Loucy (cell line): ENCODE measurements around the gene CFAP251.

Experiments
- EZH2phosphoT487 ChIP-seq: fragments of 200-600 bp; IDR thresholded peaks from 2 replicates; pipeline ENCODE4 v1.6.1; 2018; ENCODE audit warnings: antibody characterized with exemption, mild to moderate bottlenecking, moderate library complexity, borderline replicate concordance
- TF ChIP-seq, protein P1 (sequence below): fragments of 200-600 bp; sonication (generic); conservative IDR thresholded peaks from 2 replicates; pipeline ENCODE4 v1.5.1; 2014; ENCODE audit warnings: mild to moderate bottlenecking, antibody characterized with exemption, low read length

GRCh38 chr12:121925358-121925695, 6.9 kb downstream of the CFAP251 start:
- TF ChIP-seq, protein P1, sequence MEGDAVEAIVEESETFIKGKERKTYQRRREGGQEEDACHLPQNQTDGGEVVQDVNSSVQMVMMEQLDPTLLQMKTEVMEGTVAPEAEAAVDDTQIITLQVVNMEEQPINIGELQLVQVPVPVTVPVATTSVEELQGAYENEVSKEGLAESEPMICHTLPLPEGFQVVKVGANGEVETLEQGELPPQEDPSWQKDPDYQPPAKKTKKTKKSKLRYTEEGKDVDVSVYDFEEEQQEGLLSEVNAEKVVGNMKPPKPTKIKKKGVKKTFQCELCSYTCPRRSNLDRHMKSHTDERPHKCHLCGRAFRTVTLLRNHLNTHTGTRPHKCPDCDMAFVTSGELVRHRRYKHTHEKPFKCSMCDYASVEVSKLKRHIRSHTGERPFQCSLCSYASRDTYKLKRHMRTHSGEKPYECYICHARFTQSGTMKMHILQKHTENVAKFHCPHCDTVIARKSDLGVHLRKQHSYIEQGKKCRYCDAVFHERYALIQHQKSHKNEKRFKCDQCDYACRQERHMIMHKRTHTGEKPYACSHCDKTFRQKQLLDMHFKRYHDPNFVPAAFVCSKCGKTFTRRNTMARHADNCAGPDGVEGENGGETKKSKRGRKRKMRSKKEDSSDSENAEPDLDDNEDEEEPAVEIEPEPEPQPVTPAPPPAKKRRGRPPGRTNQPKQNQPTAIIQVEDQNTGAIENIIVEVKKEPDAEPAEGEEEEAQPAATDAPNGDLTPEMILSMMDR: no peak
- TF ChIP-seq EZH2phosphoT487: no peak
